Stimulated activated effector memory CD8-positive, alpha-beta T cell treated with anti-CD3 and anti-CD28 coated beads, Interleukin-12 subunit alpha, Interleukin-12 subunit beta, amount 100 ng/mL, for 72 hours (primary cell): Measurements from ENCODE around the gene SMG6.
"Not testable (repeated sequence)": the region's sequence is repeated elsewhere in the genome, so short reads cannot be mapped to it uniquely, and the experiment has no call there.

Experiments
- ATAC-seq: fragments of 150-1000 bp; cut with Tn5 transposase; 2 replicates; pipeline ENCODE4 v1.10.0; 2021
- DNase-seq, 2 donors: peaks; one replicate each; pipeline ENCODE4 v3.0.0; 2021 to 2022; ENCODE audit warnings: low spot score in 2 of 2
- H3K27ac Mint-ChIP-seq: one replicate; pipeline ENCODE4 v1.8.0; 2022; ENCODE audit warnings: mild to moderate bottlenecking, mixed read lengths
- H3K36me3 Mint-ChIP-seq: one replicate; pipeline ENCODE4 v1.8.0; 2022; ENCODE audit warnings: mild to moderate bottlenecking, mixed read lengths
- H3K4me1 Mint-ChIP-seq: one replicate; pipeline ENCODE4 v1.8.0; 2022; ENCODE audit warnings: mixed read lengths
- H3K4me3 Mint-ChIP-seq: one replicate; pipeline ENCODE4 v1.8.0; 2022; ENCODE audit warnings: mild to moderate bottlenecking, mixed read lengths
- H3K9me3 Mint-ChIP-seq: one replicate; pipeline ENCODE4 v1.8.0; 2022; ENCODE audit warnings: mixed read lengths

The SMG6 gene

DNA sequence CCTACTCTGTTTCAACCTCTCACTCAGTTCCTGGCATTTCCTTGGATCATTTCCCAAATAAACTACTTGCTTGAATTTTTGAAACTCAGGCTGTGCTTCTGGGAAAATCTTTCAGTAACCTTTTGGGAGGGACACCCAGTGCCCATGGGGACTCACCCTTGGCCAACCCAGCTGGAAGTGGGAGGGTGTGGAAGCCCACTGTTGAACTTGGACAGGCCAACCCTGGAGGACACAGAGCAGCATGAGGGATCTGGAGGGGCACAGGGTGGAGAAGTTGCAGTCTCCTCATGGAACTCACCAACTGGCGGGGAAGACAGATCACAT is 289.6 kb downstream of the SMG6 start:
- Mint-ChIP-seq H3K4me3 (no peak overlapping the region), H3K27ac (no peak overlapping the region), H3K36me3 (no peaks in the 10 kb centered on the region), H3K9me3 (no peaks in the 10 kb centered on the region), H3K4me1 (peaks cover 11% of the 10 kb centered on the region)
- DNase-seq (no peak), ATAC-seq (no peak)

DNA sequence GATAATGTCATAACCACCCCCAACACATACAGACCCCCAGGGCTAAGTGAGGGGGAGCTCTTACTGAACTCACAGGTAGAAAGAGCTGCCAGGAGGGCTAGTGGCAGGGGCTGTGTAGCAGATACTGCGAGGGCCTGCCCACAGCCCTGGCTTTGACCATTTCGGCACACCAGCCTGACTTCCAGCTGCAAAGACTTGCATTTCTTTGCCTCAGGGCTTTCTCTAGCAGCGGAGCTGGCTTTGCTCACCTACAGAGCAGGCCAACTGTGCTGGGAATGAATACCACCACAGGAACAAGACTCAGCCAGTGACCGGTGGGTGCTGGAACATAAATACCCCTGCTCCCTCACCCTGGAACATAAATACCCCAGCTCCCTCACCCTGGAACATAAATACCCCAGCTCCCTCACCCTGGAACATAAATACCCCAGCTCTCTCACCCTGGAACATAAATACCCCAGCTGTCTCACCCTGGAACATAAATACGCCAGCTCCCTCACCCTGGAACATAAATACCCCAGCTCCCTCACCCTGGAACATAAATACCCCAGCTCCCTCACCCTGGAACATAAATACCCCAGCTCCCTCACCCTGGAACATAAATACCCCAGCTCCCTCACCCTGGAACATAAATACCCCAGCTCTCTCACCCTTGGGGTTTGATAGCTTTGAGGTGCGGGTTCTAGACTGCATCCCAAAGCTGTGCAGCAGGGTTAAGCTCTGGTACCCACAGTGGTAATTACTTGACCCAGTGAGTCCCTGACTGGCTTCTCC is 290.2 kb downstream of the SMG6 start:
- H3K4me1 Mint-ChIP-seq, H3K9me3 Mint-ChIP-seq, DNase-seq, ATAC-seq, H3K27ac Mint-ChIP-seq, H3K4me3 Mint-ChIP-seq, H3K36me3 Mint-ChIP-seq: not testable (repeated sequence)

DNA sequence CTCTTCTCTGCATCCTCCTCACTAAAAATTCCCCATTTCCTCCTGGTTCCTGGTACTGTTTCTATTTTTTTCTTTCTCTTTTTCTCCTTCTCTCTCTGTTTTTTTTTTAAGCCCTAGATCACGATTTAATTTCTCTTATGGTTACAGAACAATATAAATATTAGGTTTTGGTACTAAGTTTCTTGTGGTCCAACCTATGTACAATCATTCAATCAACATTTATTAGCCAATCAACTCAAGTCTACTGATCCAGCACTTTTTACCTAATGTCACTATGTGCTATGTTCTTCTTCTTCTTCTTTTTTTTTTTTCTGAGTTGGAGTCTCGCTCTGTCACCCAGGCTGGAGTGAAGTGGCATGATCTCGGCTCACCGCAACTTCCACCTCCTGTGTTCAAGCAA is 291.1 kb downstream of the SMG6 start:
- Mint-ChIP-seq H3K9me3 (no peaks in the 10 kb centered on the region), H3K4me3 (no peak overlapping the region), H3K4me1 (no peaks in the 10 kb centered on the region), H3K36me3 (no peaks in the 10 kb centered on the region), H3K27ac (no peak overlapping the region)
- ATAC-seq (no peak), DNase-seq (no peak)

DNA sequence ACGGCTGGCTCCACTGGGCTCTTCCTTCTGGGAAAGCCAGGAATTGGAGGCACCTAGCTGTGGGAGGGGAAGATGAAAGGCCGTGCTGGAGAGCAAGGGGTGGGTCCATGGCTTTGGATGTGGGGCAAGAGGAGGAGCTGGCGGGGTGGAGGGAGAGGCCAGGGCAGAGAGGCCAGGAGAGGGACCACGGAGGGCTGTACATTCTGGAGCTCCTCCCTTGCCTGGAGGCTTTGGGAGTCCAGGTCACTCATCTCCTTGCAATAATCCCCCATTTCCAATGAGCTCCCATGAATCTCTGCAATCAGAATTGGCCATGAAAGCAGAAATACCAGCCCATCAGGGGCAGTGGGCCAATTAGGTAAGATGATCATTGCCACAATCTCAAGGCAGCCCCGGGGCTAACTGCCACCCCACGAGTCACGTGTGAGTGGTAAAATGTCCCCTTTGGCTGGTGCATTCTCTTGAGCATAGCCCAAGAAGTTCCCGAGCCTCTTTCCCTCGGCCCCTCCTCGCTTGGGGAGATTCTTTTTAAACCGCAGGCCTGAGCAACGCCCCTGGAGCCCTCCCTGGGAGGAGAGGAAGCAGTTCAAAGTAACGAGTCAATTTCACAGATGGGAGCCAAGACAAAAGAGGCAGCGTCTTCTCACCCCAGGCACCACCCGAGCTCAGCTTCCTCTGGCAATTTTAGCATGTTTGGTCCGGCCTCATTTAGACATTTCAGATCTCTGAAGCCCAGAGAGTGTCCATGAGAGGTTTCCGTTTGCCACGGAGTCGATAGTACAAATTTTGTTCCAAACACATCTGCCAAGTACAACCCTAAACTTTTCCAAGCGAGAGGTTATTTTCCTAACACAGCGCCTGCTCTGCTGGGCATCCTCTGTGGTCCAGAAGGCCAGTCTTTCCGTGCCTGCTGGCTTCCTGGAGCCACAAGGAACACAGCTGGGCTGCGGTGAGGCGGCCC is 291.9 kb downstream of the SMG6 start:
- Mint-ChIP-seq H3K9me3 (no peaks in the 10 kb centered on the region), H3K36me3 (no peaks in the 10 kb centered on the region), H3K4me3 (no peak overlapping the region), H3K4me1 (no peaks in the 10 kb centered on the region), H3K27ac (no peak overlapping the region)
- no peak for ATAC-seq
- no peak for DNase-seq
